MM.1S (cell line): ENCODE results near the gene NCOR2.
A peak's percentile ranks its signal among the peaks of the same experiment; 100 is the strongest.

Experiments used
- DNase-seq: peaks from one replicate; pipeline ENCODE4 v3.0.0-alpha.2; 2015
- H2AFZ ChIP-seq: fragments of 300-600 bp; sonication (generic); 2 replicates; pipeline ENCODE4 v1.6.0; 2016; ENCODE audit warnings: antibody characterized with exemption, low read length
- H3F3A ChIP-seq: fragments of 300-600 bp; sonication (generic); 2 replicates; pipeline ENCODE4 v1.6.1; 2016; ENCODE audit warnings: mild to moderate bottlenecking, antibody characterized with exemption, low read length, moderate library complexity, mixed read lengths; ENCODE audit not compliant: insufficient read depth
- H3K27ac ChIP-seq: fragments of 300-600 bp; sonication (generic); 2 replicates; pipeline ENCODE4 v1.5.1; 2016; ENCODE audit warnings: mild to moderate bottlenecking, low read length
- H3K27me3 ChIP-seq: fragments of 300-600 bp; sonication (generic); replicated peaks from 2 replicates; pipeline ENCODE4 v1.6.0; 2016; ENCODE audit warnings: low read length; ENCODE audit not compliant: insufficient read depth
- H3K36me3 ChIP-seq: fragments of 300-600 bp; sonication (generic); replicated peaks from 2 replicates; pipeline ENCODE4 v1.6.1; 2016; ENCODE audit warnings: mild to moderate bottlenecking, low read length, mixed read lengths; ENCODE audit not compliant: insufficient read depth
- H3K4me1 ChIP-seq: fragments of 300-600 bp; sonication (generic); 2 replicates; pipeline ENCODE4 v1.6.1; 2016; ENCODE audit warnings: low read length, mixed read lengths
- H3K4me2 ChIP-seq: fragments of 300-600 bp; sonication (generic); 2 replicates; pipeline ENCODE4 v1.6.0; 2016; ENCODE audit warnings: low read depth, low read length
- H3K4me3 ChIP-seq: fragments of 300-600 bp; sonication (generic); 2 replicates; pipeline ENCODE4 v1.5.1; 2016; ENCODE audit warnings: low read length, mixed read lengths
- H3K79me2 ChIP-seq: fragments of 300-600 bp; sonication (generic); 2 replicates; pipeline ENCODE4 v1.6.1; 2016; ENCODE audit warnings: mixed run types, low read length, mixed read lengths
- H3K9ac ChIP-seq: fragments of 300-600 bp; sonication (generic); 2 replicates; pipeline ENCODE4 v1.6.1; 2016; ENCODE audit warnings: low read length, mixed read lengths
- H3K9me2 ChIP-seq: fragments of 300-600 bp; sonication (generic); replicated peaks from 2 replicates; pipeline ENCODE4 v1.6.1; 2016; ENCODE audit warnings: mild to moderate bottlenecking, low read length, mixed read lengths; ENCODE audit not compliant: insufficient read depth
- H3K9me3 ChIP-seq: fragments of 300-600 bp; sonication (generic); replicated peaks from 2 replicates; pipeline ENCODE4 v1.6.1; 2016; ENCODE audit warnings: mild to moderate bottlenecking, low read length, mixed read lengths; ENCODE audit not compliant: insufficient read depth
- H4K20me1 ChIP-seq: fragments of 300-600 bp; sonication (generic); 2 replicates; pipeline ENCODE4 v1.6.1; 2016; ENCODE audit warnings: mild to moderate bottlenecking, low read length, moderate library complexity, mixed read lengths; ENCODE audit not compliant: insufficient read depth
- EZH2 ChIP-seq: fragments of 300-600 bp; sonication (generic); optimal IDR thresholded peaks from 2 replicates; pipeline ENCODE3; 2017; ENCODE audit warnings: low read depth, mild to moderate bottlenecking, antibody characterized with exemption, low read length, mixed read lengths
- EZH2phosphoT487 ChIP-seq: fragments of 300-600 bp; sonication (generic); IDR thresholded peaks from 2 replicates; pipeline ENCODE4 v1.6.1; 2018; ENCODE audit warnings: antibody characterized with exemption, low read length
- TF ChIP-seq, protein P1 (sequence below): fragments of 300-600 bp; sonication (generic); IDR thresholded peaks from 2 replicates; pipeline ENCODE4 v1.5.1; 2016; ENCODE audit warnings: antibody characterized with exemption, low read length, mixed read lengths

Gene NCOR2

DNA sequence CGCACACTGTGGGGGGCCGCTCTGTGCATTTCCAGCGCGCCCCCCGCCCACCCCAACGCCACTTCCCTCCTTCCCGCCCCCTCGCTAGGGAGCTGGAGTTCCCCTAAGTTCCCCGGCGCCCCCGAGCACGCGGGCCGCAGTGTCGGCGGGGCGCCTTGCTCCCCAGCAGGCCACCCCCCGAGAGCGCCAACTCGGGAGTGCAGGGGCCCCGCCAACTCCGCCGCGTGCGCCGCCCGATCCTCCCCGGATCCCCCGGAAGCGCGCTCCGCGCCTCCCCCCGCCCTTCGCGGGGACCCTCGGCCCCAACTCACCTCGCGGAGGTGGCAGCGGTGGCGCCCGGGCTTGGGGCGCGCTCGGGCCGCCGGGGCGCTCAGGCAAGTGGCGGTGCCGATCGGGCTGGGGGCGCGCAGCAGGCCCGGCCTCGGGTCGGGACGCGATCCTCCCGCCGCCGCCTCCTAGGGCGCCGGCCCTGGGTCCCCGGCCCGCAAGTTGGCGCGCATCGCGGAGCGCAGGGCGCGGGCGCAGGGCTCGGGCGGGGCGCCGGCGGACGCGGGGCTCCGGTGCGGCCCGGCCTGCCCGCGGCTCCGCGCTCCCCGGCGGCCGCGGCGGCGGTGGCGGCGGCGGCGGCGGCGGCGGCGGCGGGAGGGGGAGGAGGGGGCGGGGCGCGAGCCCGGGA, at the start of gene NCOR2:
Gene NCOR2, minus strand, starts transcription at position 616 of the 676 bp plus-strand sequence. CDS start 72,361 bp downstream, outside the sequence.
- peaks cover 48% of the 10 kb centered on the region for H3K79me2 ChIP-seq
- H3K4me3 ChIP-seq: peak within 1 kb of the TSS; percentile 77
- peak; percentile 29 for DNase-seq
- H3K36me3 ChIP-seq: no peaks in the 10 kb centered on the region
- H3F3A ChIP-seq: peaks cover 4% of the 10 kb centered on the region; the same call in 1 of the 2 replicates
- peak within 1 kb of the TSS; percentile 66; the same call in 1 of the 2 replicates for H3K27ac ChIP-seq
- H3K9me2 ChIP-seq: no peaks in the 10 kb centered on the region
- peak within 1 kb of the TSS; percentile 73 for H3K4me2 ChIP-seq
- peak within 1 kb of the TSS; percentile 72 for H2AFZ ChIP-seq
- H3K9ac ChIP-seq: peak within 1 kb of the TSS; percentile 78
- H3K27me3 ChIP-seq: no peaks in the 10 kb centered on the region
- H3K9me3 ChIP-seq: no peaks in the 10 kb centered on the region
- H4K20me1 ChIP-seq: peaks cover 6% of the 10 kb centered on the region; the same call in 1 of the 2 replicates
- peaks cover 7% of the 10 kb centered on the region for H3K4me1 ChIP-seq
- TF ChIP-seq, protein P1, sequence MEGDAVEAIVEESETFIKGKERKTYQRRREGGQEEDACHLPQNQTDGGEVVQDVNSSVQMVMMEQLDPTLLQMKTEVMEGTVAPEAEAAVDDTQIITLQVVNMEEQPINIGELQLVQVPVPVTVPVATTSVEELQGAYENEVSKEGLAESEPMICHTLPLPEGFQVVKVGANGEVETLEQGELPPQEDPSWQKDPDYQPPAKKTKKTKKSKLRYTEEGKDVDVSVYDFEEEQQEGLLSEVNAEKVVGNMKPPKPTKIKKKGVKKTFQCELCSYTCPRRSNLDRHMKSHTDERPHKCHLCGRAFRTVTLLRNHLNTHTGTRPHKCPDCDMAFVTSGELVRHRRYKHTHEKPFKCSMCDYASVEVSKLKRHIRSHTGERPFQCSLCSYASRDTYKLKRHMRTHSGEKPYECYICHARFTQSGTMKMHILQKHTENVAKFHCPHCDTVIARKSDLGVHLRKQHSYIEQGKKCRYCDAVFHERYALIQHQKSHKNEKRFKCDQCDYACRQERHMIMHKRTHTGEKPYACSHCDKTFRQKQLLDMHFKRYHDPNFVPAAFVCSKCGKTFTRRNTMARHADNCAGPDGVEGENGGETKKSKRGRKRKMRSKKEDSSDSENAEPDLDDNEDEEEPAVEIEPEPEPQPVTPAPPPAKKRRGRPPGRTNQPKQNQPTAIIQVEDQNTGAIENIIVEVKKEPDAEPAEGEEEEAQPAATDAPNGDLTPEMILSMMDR: no peak
- TF ChIP-seq EZH2phosphoT487 (no peak), EZH2 (no peak)

DNA sequence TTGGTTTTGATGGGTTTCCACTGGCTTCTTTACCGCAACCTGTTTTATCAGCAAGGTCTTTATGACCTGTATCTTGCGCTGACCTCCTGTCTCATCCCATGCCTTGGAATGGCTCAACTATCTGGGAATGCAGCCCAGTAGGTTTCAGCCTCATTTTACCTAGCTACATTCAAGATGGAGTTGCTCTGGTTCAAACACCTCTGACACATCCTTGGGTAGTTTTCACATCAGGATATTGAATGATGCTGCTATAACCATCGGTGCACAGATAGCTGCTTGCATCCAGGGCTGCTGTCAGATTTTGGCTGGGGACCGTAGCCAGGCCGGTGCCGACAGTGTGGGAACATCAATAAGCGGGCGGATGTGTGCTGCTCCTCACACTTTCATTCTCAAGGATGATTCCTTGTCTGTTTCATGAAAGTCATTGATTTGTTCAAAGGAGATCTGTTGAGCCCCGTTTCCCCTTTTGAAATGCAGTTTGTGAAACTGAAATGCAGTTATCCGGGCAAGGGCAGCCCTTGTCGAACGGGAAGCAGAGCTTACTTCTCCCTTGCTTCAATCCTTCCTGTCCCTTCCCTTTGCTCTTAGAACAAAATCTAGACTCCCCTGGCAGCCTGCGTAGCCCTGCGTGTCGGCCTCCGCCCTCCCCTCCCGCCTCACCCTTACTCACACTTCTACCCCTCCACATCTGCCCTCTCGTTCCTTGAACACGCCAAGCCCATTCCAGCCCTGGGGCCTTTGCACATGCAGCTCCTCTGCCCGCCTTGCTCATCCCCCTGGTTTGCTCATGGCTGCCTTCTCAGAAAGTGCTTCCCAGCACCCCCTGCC, 49.2 kb upstream of the NCOR2 start:
- Histone ChIP-seq H3K27ac (no peak overlapping the region), H3K9ac (no peak overlapping the region), H4K20me1 (no peaks in the 10 kb centered on the region), H3K27me3 (no peaks in the 10 kb centered on the region), H3K36me3 (no peaks in the 10 kb centered on the region), H3K9me2 (no peaks in the 10 kb centered on the region), H3K79me2 (no peaks in the 10 kb centered on the region), H3K9me3 (no peaks in the 10 kb centered on the region), H2AFZ (no peak overlapping the region), H3K4me3 (no peak overlapping the region), H3K4me2 (no peak overlapping the region), H3F3A (no peaks in the 10 kb centered on the region), H3K4me1 (no peaks in the 10 kb centered on the region)
- TF ChIP-seq, protein P1: no peak
- no peak for TF ChIP-seq EZH2
- TF ChIP-seq EZH2phosphoT487: no peak
- DNase-seq: no peak

DNA sequence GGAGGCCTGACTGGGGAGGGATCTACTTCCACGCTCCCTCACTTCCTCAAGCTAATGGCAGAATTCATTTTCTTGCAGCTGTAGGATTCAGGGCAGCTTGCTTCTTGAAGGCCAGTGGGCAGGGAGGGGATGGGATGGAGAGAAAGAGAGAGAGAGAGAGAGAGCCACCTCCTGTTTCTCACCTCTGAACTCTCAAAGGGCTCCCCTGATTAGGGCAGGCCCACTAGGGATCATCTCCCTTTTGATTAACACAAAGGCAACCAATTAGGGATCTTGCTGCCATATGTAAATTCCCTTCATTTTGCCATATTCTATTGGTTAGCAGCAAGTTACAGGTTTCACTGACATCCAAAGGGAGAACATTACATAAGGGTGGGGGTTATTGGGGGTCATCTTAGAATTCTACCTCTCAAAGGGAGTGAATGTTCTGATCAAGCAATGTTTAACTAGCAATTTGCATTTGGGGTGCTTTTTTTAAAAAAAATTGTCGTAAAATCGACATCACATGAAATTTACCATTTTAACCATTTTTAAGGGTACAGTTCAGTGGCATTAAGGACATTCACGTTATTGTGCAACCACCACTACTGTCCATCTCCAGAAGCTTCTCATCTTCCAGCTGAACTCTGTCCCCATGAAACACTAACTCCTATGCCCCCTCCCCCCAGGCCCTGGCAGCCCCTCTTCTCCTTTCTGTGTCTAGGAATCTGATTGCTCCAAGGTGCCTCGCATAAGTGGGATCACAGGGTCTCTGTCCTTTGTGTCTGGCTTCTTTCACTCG, 47.3 kb upstream of the NCOR2 start:
- Histone ChIP-seq H3K27ac (no peak overlapping the region), H3K27me3 (no peaks in the 10 kb centered on the region), H3K79me2 (no peaks in the 10 kb centered on the region), H3K9me2 (no peaks in the 10 kb centered on the region), H3K4me2 (no peak overlapping the region), H3K9ac (no peak overlapping the region), H3K4me3 (no peak overlapping the region), H3K36me3 (no peaks in the 10 kb centered on the region), H2AFZ (no peak overlapping the region), H4K20me1 (no peaks in the 10 kb centered on the region), H3K4me1 (peaks cover 7% of the 10 kb centered on the region), H3F3A (no peaks in the 10 kb centered on the region), H3K9me3 (no peaks in the 10 kb centered on the region)
- DNase-seq: no peak
- TF ChIP-seq EZH2 (no peak), EZH2phosphoT487 (no peak)
- TF ChIP-seq, protein P1: no peak
